ENCODE data around the gene DBN1.

DNA sequence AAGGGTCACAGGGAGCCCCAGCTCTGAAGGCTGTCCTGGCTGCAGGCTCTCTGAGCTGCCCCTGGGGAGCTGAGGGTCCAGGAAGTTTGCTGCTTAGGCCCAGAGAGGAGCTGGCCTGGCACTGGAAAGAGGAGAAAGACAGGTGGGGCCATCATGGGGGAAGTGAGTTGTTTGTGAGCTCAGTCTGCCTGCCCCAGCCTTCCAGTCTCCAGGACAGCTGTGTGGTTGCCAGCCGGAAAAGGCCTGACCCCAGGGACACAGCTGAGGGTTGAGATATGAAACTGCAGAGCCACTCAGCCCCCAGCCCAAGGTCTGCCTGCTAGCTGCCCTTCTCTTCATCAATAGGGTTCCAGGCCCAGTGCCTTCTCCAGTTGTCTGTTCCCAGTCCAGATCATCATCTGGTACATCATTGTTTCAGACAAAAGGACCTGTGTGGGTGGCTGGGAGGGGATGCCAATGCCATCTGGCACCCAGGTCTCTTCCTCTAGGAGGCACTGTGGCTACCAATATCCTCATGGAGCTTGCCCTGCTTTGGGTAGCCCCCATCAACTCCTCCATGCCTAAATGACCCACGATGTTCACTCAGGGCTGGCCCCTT lies 47.6 kb upstream of the DBN1 start:
- no peak for TF ChIP-seq EZH2phosphoT487 (IDR thresholded peaks at IDR 0.05; ENCODE audit: insufficient read depth, low read depth)
- no peak for TF ChIP-seq EZH2 (IDR thresholded peaks at IDR 0.05; ENCODE audit: insufficient read depth, poor library complexity, severe bottlenecking)

Measured in GM23248 (cell line).